GM13976 (cell line): Measurements from ENCODE around the gene FUZ.

ENCODE experiments used
- DNase-seq: peaks from one replicate; pipeline ENCODE4 v3.0.0; 2012; ENCODE audit warnings: low spot score
- CTCF ChIP-seq: IDR thresholded peaks from 2 replicates; pipeline ENCODE4 v1.5.1; 2012; ENCODE audit warnings: borderline replicate concordance, mild to moderate bottlenecking; ENCODE audit not compliant: insufficient read depth; ENCODE audit errors: extremely low read depth, missing control alignments, control extremely low read depth
- in situ Hi-C: fragments of 300-500 bp; cut with MboI; formaldehyde crosslinking; loops from one replicate; pipeline ENCODE4 v1.12.0; 2022; ENCODE audit warnings: low sequenced_read_pairs, mixed read lengths, inconsistent platforms; ENCODE audit not compliant: unreplicated experiment

Gene FUZ

DNA sequence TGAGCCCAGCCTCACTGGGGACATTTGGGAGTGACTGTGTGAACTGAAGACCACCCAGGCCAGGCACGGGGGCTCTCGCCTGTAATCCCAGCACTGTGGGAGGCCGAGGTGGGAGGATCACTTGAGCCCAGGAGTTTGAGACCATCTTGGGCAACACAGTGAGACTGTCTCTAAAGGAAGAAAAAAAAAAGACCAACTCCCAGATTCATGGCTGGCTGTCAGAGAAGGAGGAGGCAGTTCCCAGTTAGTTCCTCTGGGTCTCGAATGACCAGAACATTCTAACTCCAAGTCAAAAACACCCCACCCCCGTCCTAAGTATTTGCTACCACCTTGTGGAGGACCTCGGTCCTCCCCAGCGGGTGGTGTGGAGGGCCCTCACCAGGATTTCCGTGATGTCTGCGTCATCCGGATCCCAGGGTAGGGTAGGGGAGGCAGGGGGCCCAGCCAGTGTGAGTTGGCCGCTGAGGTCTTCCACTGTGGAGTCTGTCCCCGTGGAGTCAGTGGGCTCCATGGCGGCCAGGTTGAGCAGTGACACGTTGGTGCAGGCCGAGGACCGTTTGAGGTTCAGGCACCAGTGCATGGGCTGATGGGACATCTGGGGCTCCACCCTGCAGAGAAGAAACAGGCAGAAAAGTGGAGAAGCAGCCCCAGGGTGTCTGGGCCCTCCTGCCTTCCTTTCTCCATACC, 51.3 kb downstream of the FUZ start:
- in situ Hi-C loops = no loop called here
- DNase-seq = no peak
- no peak for TF ChIP-seq CTCF

GRCh38 chr19:49761249-49761624, 51.9 kb downstream of the FUZ start:
- in situ Hi-C loops = no loop called here
- TF ChIP-seq CTCF = no peak
- no peak for DNase-seq

DNA sequence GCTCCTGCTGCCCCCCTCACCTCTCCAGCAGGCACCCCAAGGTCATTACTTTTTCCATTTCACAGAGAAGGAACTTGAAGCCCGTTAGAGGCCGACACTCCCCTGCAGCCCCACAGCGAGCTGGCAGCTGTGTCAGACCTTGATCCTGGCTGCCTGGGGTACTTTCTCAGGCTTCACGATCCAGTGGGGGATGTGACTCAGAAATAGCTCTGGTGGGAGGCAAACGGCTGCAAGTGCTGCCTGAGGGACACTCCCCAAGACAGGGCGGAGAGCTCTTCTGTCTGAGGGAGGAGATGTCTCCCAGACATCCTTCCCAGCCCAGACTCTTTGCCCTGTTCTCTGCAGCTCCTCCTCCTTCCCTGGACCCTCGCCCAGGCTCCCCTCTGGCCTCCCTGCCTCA, 54.8 kb downstream of the FUZ start:
- no peak for TF ChIP-seq CTCF
- in situ Hi-C loops = no loop called here

More for the DNA sequence above, 54.8 kb downstream of the FUZ start:
- no peak for DNase-seq
